GM12865 (cell line): ENCODE data around the gene GSDME.
A peak's percentile ranks its signal among the peaks of the same experiment; 100 is the strongest.

Experiments used
- DNase-seq: peaks from one replicate; pipeline ENCODE4 v3.0.0; 2010; ENCODE audit warnings: low read depth
- H3K4me3 ChIP-seq: 2 replicates; pipeline ENCODE4 v1.5.1; 2011; ENCODE audit warnings: mild to moderate bottlenecking, low read depth, low read length, control low read depth
- CTCF ChIP-seq: IDR thresholded peaks from 2 replicates; pipeline ENCODE4 v1.5.1; 2011; ENCODE audit warnings: low read length, control low read depth, low read depth, inconsistent platforms; ENCODE audit not compliant: insufficient read depth; ENCODE audit errors: missing control alignments

GSDME gene

GRCh38 chr7:24777806-24778205 lies 20.5 kb upstream of the GSDME start:
- no peak for TF ChIP-seq CTCF
- no peak overlapping the region for H3K4me3 ChIP-seq
- DNase-seq: no peak

GRCh38 chr7:24773646-24774045 lies 16.4 kb upstream of the GSDME start:
- DNase-seq: no peak
- no peak for TF ChIP-seq CTCF

GRCh38 chr7:24769851-24770250 lies 12.6 kb upstream of the GSDME start:
- no peak for DNase-seq
- TF ChIP-seq CTCF: no peak
- no peak overlapping the region for H3K4me3 ChIP-seq

More at GRCh38 chr7:24773646-24774045, 16.4 kb upstream of the GSDME start:
- H3K4me3 ChIP-seq: no peak overlapping the region

GRCh38 chr7:24769014-24769830 lies 12.0 kb upstream of the GSDME start:
- H3K4me3 ChIP-seq: no peak overlapping the region
- no peak for TF ChIP-seq CTCF
- peak; percentile 48 for DNase-seq

GRCh38 chr7:24767878-24768569 lies 10.8 kb upstream of the GSDME start:
- TF ChIP-seq CTCF: no peak

GRCh38 chr7:24764972-24765744 lies 7.9 kb upstream of the GSDME start:
- H3K4me3 ChIP-seq: no peak overlapping the region
- no peak for DNase-seq
- TF ChIP-seq CTCF: no peak

More at GRCh38 chr7:24767878-24768569, 10.8 kb upstream of the GSDME start:
- H3K4me3 ChIP-seq: no peak overlapping the region
- DNase-seq: no peak
